D721Med (cell line): Measurements from ENCODE around the gene MYBBP1A.

Experiments used
- DNase-seq: peaks from one replicate; pipeline ENCODE4 v3.0.0; 2011; ENCODE audit warnings: low spot score; ENCODE audit not compliant: insufficient read length
- FAIRE-seq: peaks from 2 replicates; lab custom pipeline; 2011; peaks lifted over from hg19 to GRCh38; lab: Jason Lieb, UNC
- CTCF ChIP-seq: IDR thresholded peaks from 2 replicates; pipeline ENCODE4 v1.5.1; 2012; ENCODE audit warnings: mild to moderate bottlenecking, control low read depth; ENCODE audit not compliant: insufficient read depth; ENCODE audit errors: missing control alignments

MYBBP1A gene

GRCh38 chr17:4534928-4535666 lies 20.1 kb downstream of the MYBBP1A start:
- DNase-seq, result no peak
- no peak for TF ChIP-seq CTCF
- no peak for FAIRE-seq

DNA sequence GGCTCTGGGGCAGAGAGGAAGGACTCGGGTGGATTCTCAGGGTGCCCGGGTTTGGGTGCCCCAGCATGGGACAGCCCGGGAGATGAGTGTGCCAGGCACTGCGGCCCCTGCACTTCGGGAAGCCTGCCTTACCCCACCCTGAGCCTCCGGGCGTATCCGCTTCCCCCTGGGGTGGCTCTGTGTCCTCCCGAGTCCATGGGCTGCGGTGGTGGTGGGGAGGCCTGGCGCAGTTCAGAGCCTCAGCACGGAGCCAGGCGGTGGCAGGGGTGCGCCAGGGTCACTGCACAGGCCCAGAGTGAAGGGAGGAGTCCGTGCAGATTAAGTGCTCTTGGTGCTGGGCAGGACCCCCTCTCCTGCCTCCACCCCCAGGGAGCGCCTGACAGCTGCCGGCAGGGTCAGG lies 20.7 kb downstream of the MYBBP1A start:
- DNase-seq (no peak), FAIRE-seq (no peak)
- no peak for TF ChIP-seq CTCF

GRCh38 chr17:4533523-4534504 lies 21.4 kb downstream of the MYBBP1A start:
- FAIRE-seq (no peak), DNase-seq (no peak)
- no peak for TF ChIP-seq CTCF

GRCh38 chr17:4532860-4533522 lies 22.2 kb downstream of the MYBBP1A start:
- TF ChIP-seq CTCF, result no peak
- FAIRE-seq (no peak), DNase-seq (no peak)

GRCh38 chr17:4531988-4532736 lies 23.0 kb downstream of the MYBBP1A start:
- TF ChIP-seq CTCF, result no peak
- FAIRE-seq (no peak), DNase-seq (no peak)
